ENCODE results near the gene PHGDH.
A peak's percentile ranks its signal among the peaks of the same experiment; 100 is the strongest.
"Not testable (repeated sequence)": the region's sequence is repeated elsewhere in the genome, so short reads cannot be mapped to it uniquely, and the experiment has no call there.

Gene PHGDH

GRCh38 chr1:119711804-119712341, at the start of gene PHGDH:
Gene PHGDH, plus strand, starts transcription at chr1:119711934. Its CDS starts 89 bp downstream, at chr1:119712023.
- FAIRE-seq: no peak

DNA sequence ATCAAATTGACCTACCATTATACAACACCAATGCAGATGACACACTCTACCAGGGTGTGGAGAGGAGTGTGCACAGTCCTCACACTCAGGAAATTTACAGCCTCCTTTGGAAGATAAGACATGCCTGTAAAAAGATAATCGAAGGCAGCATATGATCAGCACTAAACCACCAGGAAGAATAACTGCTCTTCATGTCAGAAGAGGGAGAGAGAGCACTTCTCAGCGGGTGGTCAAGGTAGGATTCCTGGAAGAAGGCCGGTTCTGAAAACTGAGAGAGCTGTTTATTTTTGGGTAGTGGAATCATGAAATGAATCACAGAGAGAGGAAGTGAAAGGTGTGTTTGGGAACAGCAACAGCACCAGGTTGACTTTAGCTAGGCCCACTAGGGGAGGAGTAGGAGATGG, 49.7 kb upstream of the PHGDH start:
- no peak for FAIRE-seq

GRCh38 chr1:119664067-119664466, 47.7 kb upstream of the PHGDH start:
- no peak for FAIRE-seq

GRCh38 chr1:119667173-119667572, 44.6 kb upstream of the PHGDH start:
- no peak for FAIRE-seq

GRCh38 chr1:119670898-119671297, 40.8 kb upstream of the PHGDH start:
- no peak for FAIRE-seq

DNA sequence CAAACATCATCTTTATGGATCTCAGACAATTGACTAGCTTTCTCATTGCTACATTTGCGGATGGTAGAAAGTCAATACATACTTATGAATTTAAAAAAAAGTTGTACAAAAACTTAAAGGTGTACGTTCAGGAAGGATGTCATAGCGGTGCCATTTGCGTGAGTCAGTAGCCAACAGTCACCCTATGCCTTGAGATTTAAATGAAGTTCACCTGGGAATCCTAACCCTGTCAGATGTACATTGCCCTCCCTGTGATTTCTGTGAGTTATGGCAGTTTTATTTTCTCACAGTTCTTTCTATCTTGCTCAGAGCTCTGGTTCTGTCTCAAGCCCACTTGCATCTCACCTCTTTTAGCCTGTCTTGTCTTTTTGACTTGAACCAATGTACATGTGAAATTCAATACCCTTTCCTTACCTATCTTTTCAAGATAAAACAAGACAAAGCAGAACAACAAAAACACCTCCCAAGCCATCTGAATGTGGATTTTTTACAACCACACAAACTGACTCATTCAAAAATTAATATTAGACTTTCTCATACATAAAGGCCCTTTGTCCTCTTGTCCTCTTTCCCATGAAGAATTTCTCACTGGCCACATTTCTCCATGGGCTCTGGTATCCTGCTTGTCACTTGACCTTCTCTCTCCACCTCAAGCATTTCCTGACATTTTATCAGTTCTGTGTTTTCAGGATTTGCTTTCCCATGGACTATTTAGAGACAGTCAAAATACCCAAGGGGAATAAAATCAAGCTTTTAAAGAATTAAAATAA, 38.4 kb upstream of the PHGDH start:
- no peak for FAIRE-seq

DNA sequence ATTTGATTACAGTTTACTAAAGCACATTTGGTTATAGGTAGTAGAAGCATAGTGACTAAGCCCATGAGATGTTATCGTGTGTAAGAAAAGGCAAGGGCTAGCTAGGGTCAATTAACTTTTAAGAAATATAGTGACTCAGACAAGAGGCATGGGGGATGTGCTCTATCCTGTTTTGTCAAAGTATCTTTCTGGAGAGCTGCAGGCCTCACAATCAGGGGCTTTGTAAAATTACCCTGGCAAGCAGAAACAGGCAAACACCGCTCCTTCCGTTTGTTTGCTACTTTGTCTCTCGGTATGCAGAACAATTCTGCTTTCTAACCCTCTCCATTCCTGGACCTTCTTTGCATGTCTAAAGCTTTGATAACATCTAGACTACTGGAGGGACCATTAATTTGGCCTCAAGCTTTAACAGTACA, 37.6 kb upstream of the PHGDH start:
- no peak for FAIRE-seq

- peak; percentile 89 for FAIRE-seq
Measured at GRCh38 chr1:119674835-119675289, 36.9 kb upstream of the PHGDH start.

GRCh38 chr1:119675349-119676345, 36.1 kb upstream of the PHGDH start:
- peak; percentile 74 for FAIRE-seq

GRCh38 chr1:119676571-119677206, 35.0 kb upstream of the PHGDH start:
- FAIRE-seq: no peak

- no peak for FAIRE-seq
Measured at GRCh38 chr1:119679223-119679622, 32.5 kb upstream of the PHGDH start.

DNA sequence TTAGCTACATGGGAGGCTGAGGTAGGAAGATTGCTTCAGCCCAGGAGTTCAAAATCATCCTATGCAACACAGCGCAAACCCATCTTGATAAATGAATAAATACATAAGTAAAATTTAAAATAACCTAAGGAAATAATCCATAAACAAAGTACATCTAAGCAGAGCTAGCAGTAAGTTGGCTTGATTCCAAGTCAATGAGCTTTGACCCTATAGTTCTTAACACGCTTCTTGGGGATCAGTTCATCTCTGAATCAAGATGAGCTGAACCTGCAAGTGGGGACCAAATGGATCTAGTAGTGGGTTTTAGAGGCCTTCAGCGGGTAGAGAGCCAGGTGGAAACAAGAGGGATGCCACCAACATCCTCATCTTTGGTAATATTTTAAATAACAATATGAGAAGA, 31.5 kb upstream of the PHGDH start:
- FAIRE-seq: no peak

DNA sequence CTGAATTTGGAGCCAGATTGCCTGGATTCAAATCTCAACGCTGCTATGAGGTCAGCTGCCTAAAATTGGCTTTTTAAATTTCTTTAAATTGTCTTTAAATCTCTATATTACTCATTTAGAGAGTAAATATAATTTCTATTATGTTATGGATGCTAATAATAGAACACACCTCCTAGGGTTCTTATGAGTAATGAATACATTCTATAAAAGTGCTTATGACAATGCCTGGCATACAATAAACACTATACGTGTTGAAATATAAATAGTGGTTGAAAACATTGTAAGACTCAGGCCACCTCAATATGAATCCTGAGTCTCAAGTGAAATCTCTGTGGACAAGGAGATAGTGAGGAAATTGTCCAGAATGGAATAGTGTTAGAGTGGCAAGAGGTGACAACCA, 31.0 kb upstream of the PHGDH start:
- no peak for FAIRE-seq

- FAIRE-seq: no peak
Measured at GRCh38 chr1:119681560-119681959, 30.2 kb upstream of the PHGDH start.

DNA sequence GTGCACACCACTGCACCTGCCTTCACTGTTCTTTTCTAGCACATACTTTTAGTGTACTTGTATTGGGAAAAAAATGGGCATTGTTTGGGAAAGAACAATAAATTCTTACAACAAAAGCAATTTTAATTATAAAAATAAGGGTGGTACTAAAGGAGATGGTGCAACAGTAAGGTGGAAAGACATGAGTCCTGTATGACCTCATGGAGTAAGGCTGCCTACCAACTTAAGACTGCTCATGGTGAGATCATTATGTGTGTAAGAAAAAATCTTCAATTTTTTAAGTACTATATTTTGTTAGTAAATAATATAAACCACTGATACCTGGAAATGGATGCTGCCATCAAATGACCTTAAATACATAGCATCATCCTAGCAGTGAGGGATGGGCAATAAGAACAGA, 29.6 kb upstream of the PHGDH start:
- no peak for FAIRE-seq

GRCh38 chr1:119683893-119684292, 27.8 kb upstream of the PHGDH start:
- no peak for FAIRE-seq

- no peak for FAIRE-seq
Measured at GRCh38 chr1:119686661-119687060, 25.1 kb upstream of the PHGDH start.

- no peak for FAIRE-seq
Measured at GRCh38 chr1:119687434-119688079, 24.2 kb upstream of the PHGDH start.

GRCh38 chr1:119688810-119689209, 22.9 kb upstream of the PHGDH start:
- no peak for FAIRE-seq

DNA sequence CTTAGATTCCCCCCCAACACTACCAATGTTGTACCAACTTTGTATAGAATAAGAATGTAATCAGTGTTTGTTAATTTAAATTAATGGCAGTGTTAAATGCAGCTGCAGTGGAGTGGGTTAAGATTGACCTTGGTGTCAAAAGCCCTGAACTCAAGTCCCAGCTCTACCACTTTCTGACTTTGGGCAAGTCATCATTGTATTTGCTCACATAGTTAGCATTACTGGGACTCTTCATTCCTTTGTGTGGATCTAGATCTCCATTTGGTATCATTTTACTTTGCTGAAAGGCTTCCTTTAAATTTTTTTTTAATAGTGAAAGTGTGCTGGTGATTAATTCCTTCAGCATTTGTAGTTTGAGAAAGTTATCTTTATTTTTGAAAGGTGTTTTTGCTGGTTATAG, 22.2 kb upstream of the PHGDH start:
- no peak for FAIRE-seq

DNA sequence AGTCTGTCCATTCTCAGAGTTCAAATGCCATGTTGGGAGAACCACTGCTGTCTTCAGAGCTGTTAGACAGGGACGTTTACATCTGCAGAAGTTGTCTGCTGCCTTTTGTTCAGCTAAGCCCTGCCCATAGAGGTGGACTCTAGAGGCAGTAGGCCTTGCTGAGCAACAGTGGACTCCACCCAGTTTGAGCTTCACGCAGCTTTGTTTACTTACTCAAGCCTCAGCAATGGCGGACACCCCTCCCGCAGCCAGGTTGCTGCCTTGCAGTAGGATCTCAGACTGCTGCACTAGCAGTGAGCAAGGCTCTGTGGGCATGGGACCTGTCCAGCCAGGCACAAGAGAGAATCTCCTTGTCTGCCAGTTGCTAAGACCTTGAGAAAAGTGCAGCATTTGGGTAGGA, 14.9 kb upstream of the PHGDH start:
- not testable (repeated sequence) for FAIRE-seq

DNA sequence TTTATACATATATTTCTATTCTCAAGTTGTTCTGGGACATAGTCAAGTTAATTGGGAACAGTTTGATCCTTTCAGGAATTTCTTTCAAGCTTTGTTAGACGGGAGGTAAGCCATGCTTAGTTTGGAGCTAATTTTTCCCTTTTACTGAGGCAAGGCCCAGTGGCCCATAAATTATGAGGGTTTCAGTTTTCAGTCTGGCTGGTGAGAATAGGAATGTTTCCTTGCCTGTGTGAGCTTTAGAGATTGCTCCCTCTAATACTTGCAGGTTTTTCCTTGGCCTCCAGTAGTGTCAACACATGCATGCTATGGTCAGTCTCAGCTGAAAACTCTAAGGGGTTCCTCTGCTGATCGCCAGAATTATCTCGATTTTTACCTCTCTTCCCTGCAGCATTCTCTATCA, 14.1 kb upstream of the PHGDH start:
- no peak for FAIRE-seq
